ENCODE data around the gene NTMT1.

NTMT1 gene

GRCh38 chr9:129640871-129641749 is 15.1 kb downstream of the NTMT1 start:
- DNase-seq (ENCODE audit: insufficient read length, low spot score) = no peak
- TF ChIP-seq POLR2A (IDR thresholded peaks at IDR 0.05; ENCODE audit: low read depth, low read length) = no peak
- no peak for FAIRE-seq

GRCh38 chr9:129641750-129642585 is 16.0 kb downstream of the NTMT1 start, which contains the start of gene ASB6:
TSS of gene ASB6 (minus strand) at chr9:129642151. CDS start at chr9:129641999, 152 bp downstream.
- peak; percentile 94 for DNase-seq (ENCODE audit: insufficient read length, low spot score)
- FAIRE-seq = no peak
- TF ChIP-seq POLR2A (IDR thresholded peaks at IDR 0.05; ENCODE audit: low read depth, low read length) = peak; percentile 45; the same call in 1 of the 2 replicates

GRCh38 chr9:129643706-129644105 is 17.7 kb downstream of the NTMT1 start:
- no peak for TF ChIP-seq POLR2A (IDR thresholded peaks at IDR 0.05; ENCODE audit: low read depth, low read length)
- FAIRE-seq = no peak
- no peak for DNase-seq (ENCODE audit: insufficient read length, low spot score)

- DNase-seq (ENCODE audit: insufficient read length, low spot score) = no peak
- TF ChIP-seq POLR2A (IDR thresholded peaks at IDR 0.05; ENCODE audit: low read depth, low read length) = no peak
- FAIRE-seq = no peak
Measured at GRCh38 chr9:129644365-129644764, 18.4 kb downstream of the NTMT1 start.

GRCh38 chr9:129644902-129645301 is 18.9 kb downstream of the NTMT1 start:
- no peak for TF ChIP-seq POLR2A (IDR thresholded peaks at IDR 0.05; ENCODE audit: low read depth, low read length)
- DNase-seq (ENCODE audit: insufficient read length, low spot score) = no peak
- no peak for FAIRE-seq

GRCh38 chr9:129646252-129646651 is 20.3 kb downstream of the NTMT1 start:
- TF ChIP-seq POLR2A (IDR thresholded peaks at IDR 0.05; ENCODE audit: low read depth, low read length) = no peak
- DNase-seq (ENCODE audit: insufficient read length, low spot score) (no peak), FAIRE-seq (no peak)

GRCh38 chr9:129646654-129647053 is 20.7 kb downstream of the NTMT1 start:
- no peak for TF ChIP-seq POLR2A (IDR thresholded peaks at IDR 0.05; ENCODE audit: low read depth, low read length)
- DNase-seq (ENCODE audit: insufficient read length, low spot score) (no peak), FAIRE-seq (no peak)

- TF ChIP-seq POLR2A (IDR thresholded peaks at IDR 0.05; ENCODE audit: low read depth, low read length) = no peak
- no peak for FAIRE-seq
- no peak for DNase-seq (ENCODE audit: insufficient read length, low spot score)
Measured at GRCh38 chr9:129647635-129648034, 21.7 kb downstream of the NTMT1 start.

- FAIRE-seq = no peak
- no peak for DNase-seq (ENCODE audit: insufficient read length, low spot score)
- no peak for TF ChIP-seq POLR2A (IDR thresholded peaks at IDR 0.05; ENCODE audit: low read depth, low read length)
Measured at GRCh38 chr9:129648092-129648763, 22.3 kb downstream of the NTMT1 start.

- TF ChIP-seq POLR2A (IDR thresholded peaks at IDR 0.05; ENCODE audit: low read depth, low read length) = no peak
- FAIRE-seq = no peak
- DNase-seq (ENCODE audit: insufficient read length, low spot score) = no peak
Measured at GRCh38 chr9:129648764-129649115, 22.8 kb downstream of the NTMT1 start.

GRCh38 chr9:129649726-129650679 is 24.0 kb downstream of the NTMT1 start:
- FAIRE-seq (no peak), DNase-seq (ENCODE audit: insufficient read length, low spot score) (no peak)
- no peak for TF ChIP-seq POLR2A (IDR thresholded peaks at IDR 0.05; ENCODE audit: low read depth, low read length)

GRCh38 chr9:129650680-129651235 is 24.8 kb downstream of the NTMT1 start:
- DNase-seq (ENCODE audit: insufficient read length, low spot score) (no peak), FAIRE-seq (no peak)
- no peak for TF ChIP-seq POLR2A (IDR thresholded peaks at IDR 0.05; ENCODE audit: low read depth, low read length)

Measured in H54 (cell line).